Left cardiac atrium (tissue), 4 donors: Measurements from ENCODE around the gene PIK3R5. TPM values are rescaled to one million over a fixed set of nuclear protein-coding genes. Genes with fewer than 3 reads are reported as not detected.
A peak's percentile ranks its signal among the peaks of the same experiment; 100 is the strongest.

Experiments used
- ATAC-seq, 2 donors: fragments of 200-7000 bp; cut with Tn5 transposase; one replicate each; pipeline ENCODE4 v1.9.1; 2020; ENCODE audit warnings: mild to moderate bottlenecking in 2 of 2, moderate library complexity in 2 of 2
- DNase-seq: peaks from one replicate; pipeline ENCODE4 v3.0.0-alpha.2; 2020
- intact Hi-C, 2 donors: fragments of 100-400 bp; cut with DNase I; formaldehyde crosslinking; loops; one replicate each; pipeline versions ENCODE4 v1.14.1 to v1.15.1; 2022 to 2023
- total RNA-seq, 2 donors: library from RNA; stranded (reverse); fragmentation: NEBNext Ultra II Directional; extraction: Animal tissue kit (Norgen Biotek cat#: 25700); gene quantifications; one replicate each; pipeline ENCODE4 v1.2.1, GENCODE V29; 2021
- donor health status: DM: no; HTN: yes; CAD: no.
- donor health status: DM: no; HTN: yes; CAD: no; lungs with severe emphysema.
- donor health status: DM: yes; HTN: yes; CAD: no.
- donor health status: Dilated cardiomyopathy.

The PIK3R5 gene
- total RNA-seq, 2 donors from 2014 or later: 6.3 TPM

DNA sequence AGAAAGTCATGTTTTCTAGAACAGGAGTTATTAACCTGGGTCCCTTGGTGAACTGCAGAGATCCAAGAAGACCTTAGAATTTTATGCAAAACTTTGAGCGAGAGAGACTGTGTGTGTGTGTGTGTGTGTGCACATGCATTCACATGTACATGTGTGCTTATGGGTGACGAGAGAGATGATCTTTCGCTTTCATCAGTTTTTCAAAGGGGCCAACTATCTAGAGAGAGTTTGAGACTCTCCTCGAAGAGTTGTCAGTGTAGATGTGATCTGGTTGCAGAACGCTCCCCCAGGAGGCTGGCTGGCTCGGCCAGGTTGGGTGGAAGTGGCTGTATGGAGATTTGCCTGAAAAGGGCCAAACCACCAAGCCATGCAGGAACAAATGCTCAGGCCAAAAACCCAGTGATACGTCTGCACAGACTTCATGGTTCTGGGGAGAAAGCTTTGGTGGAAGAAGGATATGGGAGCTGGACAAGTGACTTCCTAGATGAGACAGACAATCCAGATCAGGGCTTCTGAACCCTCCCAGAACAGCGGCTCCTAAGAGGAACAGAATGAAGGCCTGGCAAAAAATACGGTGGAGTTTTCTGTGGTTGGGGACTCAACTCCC lies 6.1 kb downstream of the PIK3R5 start:
- ATAC-seq (no peak), DNase-seq (no peak)
- intact Hi-C loops: no loop called here

DNA sequence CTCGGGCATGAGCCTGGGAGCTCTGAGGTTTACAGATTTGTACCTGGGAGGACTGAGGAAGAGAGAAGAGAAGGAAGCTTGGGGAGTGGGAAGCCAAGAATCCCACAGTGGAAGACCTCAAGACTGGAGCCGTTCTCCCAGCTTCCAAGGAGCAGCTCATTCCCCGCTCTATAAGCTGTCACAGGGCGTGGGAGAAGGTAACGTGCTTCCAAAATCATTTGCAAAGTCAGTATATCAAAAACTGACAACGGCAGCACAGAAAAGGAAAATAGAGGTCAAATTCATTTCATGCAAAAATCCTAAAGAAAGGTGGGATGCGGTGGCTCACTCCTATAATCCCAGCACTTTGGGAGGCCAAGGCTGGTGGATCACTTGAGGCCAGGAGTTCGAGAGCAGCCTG lies 7.8 kb downstream of the PIK3R5 start:
- no peak for DNase-seq
- no peak for ATAC-seq
- intact Hi-C loops: no loop called here

- ATAC-seq: no peak
- intact Hi-C loops: no loop called here
- no peak for DNase-seq
Measured at GRCh38 chr17:8956465-8956902, 9.0 kb downstream of the PIK3R5 start.

GRCh38 chr17:8955021-8955959 lies 10.2 kb downstream of the PIK3R5 start:
- ATAC-seq: peak; percentile 30 to 70
- intact Hi-C loops: no loop called here
- no peak for DNase-seq

DNA sequence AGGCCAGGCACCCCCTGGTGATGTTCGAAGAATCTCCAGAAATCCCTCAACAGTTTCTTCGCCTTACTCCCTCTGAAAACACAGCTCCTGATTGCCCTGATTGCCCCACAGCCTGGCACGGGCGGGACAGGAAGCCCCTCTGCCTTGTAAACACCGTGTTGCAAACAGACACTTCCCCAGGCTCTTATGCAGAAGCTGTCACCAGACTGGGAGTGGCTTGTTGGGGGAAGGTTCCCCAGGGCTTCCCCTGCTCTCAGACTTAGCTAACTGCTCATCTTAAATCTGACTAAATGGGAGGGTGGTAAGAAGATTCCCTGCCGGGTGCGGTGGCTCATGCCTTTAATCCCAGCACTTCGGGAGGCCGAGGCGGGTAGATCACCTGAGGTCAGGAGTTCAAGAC lies 11.2 kb downstream of the PIK3R5 start:
- intact Hi-C loops: no loop called here
- ATAC-seq (peak; percentile 84 to 87), DNase-seq (peak; percentile 58)

- DNase-seq (no peak), ATAC-seq (peak in 1 of 2 donors; percentile 12)
- intact Hi-C loops: no loop called here
Measured at GRCh38 chr17:8953156-8953885, 12.2 kb downstream of the PIK3R5 start.

DNA sequence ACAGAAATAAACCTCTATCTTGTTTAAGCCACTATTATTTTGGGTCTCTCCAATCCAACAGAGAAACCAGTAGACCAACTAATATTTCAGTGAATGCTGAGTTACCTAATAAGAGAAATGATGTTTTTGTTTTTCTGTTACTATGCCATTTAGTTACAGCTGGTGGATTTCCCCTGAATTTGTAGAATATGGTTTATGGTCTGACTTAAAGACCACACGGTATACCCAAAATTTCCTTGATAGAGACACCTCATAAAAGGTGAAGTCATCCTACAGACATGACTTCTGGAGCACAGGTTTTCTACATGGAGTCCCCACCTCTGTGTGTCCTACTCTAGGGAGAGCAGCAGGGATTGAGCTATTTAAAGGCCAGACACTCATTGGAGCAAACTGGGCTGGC lies 13.3 kb downstream of the PIK3R5 start:
- ATAC-seq: no peak
- no peak for DNase-seq
- intact Hi-C loops: no loop called here

DNA sequence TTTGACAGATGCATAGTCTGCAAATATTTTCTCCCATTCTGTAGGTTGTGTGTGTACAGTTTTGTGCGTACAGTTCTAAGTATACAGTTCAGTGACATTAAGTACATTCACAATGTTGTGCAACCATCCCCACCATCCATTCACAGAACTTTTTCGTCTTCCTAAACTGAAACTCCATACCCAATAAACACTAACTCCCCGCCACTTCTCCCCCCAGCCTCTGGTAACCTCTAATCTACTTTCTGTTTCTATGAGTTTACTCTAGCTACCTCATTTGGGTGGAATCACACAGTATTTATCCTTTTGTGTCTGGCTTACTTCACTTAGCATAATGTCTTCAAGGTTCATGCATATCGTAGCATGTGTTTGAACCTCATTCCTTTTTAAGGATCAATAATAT lies 14.3 kb downstream of the PIK3R5 start:
- intact Hi-C loops: no loop called here
- DNase-seq (no peak), ATAC-seq (no peak)

DNA sequence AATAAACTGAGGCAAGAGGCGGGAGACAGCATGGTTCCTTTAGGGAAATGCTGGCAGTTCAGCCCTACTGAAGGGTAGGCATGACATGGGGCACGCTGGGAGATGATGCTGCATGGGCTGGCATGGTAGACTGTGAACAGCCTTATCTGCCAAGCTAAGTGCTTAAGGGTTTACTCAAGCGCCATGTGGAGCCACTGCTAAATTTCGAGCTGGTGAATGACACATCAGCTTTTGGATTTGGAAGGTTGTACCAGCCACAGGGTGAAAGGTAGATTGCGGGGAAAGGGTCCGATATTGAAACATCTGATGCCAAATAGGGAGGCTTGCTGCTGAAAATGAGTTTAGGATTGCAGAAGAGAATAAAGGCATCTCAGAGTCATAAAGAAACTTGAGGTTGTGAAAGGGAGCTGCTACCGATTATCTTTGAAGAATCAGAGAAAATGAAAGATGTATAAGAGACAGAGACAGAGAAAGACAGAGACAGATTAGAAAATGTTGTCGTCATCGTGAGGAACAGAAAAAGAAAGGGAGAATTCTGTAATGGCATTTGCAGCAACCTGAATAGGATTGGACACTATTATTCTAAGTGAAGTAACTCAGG lies 16.3 kb downstream of the PIK3R5 start:
- intact Hi-C loops: no loop called here
- ATAC-seq (peak in 1 of 2 donors; percentile 65), DNase-seq (no peak)

- ATAC-seq (no peak), DNase-seq (no peak)
- intact Hi-C loops: no loop called here
Measured at GRCh38 chr17:8948462-8948861, 17.0 kb downstream of the PIK3R5 start.

- intact Hi-C loops: no loop called here
- no peak for DNase-seq
- no peak for ATAC-seq
Measured at GRCh38 chr17:8947201-8947600, 18.3 kb downstream of the PIK3R5 start.

- DNase-seq: no peak
- ATAC-seq: no peak
- intact Hi-C loops: no loop called here
Measured at GRCh38 chr17:8946476-8946875, 19.0 kb downstream of the PIK3R5 start.

- intact Hi-C loops: no loop called here
- DNase-seq (no peak), ATAC-seq (no peak)
Measured at GRCh38 chr17:8946071-8946470, 19.4 kb downstream of the PIK3R5 start.

- peak in 1 of 2 donors; percentile 17 for ATAC-seq
Measured at GRCh38 chr17:8944748-8945147, 20.8 kb downstream of the PIK3R5 start.

GRCh38 chr17:8944083-8944482 lies 21.4 kb downstream of the PIK3R5 start:
- intact Hi-C loops: no loop called here
- no peak for ATAC-seq

More at GRCh38 chr17:8944748-8945147, 20.8 kb downstream of the PIK3R5 start:
- no peak for DNase-seq
- intact Hi-C loops: no loop called here

GRCh38 chr17:8941980-8942622 lies 23.4 kb downstream of the PIK3R5 start:
- ATAC-seq (peak; percentile 27 to 41), DNase-seq (no peak)
- intact Hi-C loops: no loop called here

More at GRCh38 chr17:8944083-8944482, 21.4 kb downstream of the PIK3R5 start:
- no peak for DNase-seq

DNA sequence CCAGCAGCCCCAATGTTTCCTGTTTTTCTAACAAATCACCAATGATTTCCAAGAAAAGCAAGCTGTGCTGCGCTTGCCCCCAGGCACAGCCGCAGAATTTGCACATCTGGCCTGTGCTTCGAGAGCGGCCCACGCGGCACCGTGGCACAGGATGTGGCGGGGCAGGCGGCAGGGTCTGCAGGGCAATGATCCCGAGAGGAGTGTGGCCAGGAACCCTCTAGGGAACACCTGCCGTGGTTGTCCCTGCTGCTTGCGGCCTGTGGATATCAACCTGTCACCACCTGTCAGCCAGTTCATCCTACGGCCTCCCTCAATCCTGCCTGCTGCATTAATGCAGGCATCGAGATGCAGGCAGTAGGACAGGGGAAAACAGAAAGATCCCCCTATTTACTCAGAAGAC lies 24.0 kb downstream of the PIK3R5 start:
- intact Hi-C loops: no loop called here
- ATAC-seq: peak; percentile 59 to 71
- DNase-seq: peak; percentile 33

DNA sequence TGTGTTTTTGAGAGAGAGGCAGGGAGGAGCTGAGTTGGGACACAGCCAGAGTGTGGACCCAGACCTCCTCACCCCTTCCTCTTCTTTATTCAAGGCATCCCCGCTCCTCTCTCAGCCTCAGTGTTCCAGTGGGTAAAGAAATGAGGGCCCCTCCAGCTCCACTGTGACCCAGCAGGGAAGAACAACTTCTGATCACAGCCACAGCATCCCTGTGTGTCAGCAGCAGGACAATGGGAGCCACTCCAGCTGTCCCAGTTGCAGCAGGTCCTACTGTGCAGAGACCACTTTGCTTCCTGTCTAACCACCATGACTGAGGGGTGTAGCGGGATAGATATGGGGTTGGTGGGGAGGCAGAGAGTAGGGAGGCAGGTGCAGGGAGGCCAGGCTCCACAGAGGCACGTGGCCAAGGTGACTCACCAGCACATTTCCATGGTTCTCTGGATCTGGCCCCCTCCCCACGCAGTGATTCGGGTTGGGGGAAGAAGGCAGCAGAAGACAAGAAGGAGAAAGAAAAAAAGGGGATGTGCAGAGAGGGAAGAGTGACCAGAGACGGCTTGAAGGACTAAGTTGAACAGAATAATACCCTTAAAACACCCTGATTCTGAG lies 24.5 kb downstream of the PIK3R5 start:
- DNase-seq (no peak), ATAC-seq (no peak)
- intact Hi-C loops: no loop called here
